Prostate gland (tissue), 2 donors: ENCODE measurements around the gene ACKR3. TPM values are rescaled to one million over a fixed set of nuclear protein-coding genes. Genes with fewer than 3 reads are reported as not detected.

Experiments used
- DNase-seq: peaks from one replicate; pipeline ENCODE4 v3.0.0-alpha.2; 2019; ENCODE audit warnings: low spot score
- H3K27ac ChIP-seq, 2 donors: fragments of 200-600 bp; sonication (generic); 2 replicates each; pipeline ENCODE4 v1.5.1; 2017 to 2019
- H3K27me3 ChIP-seq: fragments of 200-600 bp; sonication (generic); replicated peaks from 2 replicates; pipeline ENCODE4 v1.5.1; 2019; ENCODE audit not compliant: insufficient read depth
- H3K36me3 ChIP-seq, 2 donors: fragments of 200-600 bp; sonication (generic); 1 replicate in 1 of 2; 2 replicates in 1 of 2; pipeline versions ENCODE4 v1.5.1 to v1.8.1; 2017 to 2019
- H3K4me1 ChIP-seq: fragments of 200-600 bp; sonication (generic); replicated peaks from 2 replicates; pipeline ENCODE4 v1.5.1; 2019
- H3K4me3 ChIP-seq, 2 donors: fragments of 200-600 bp; sonication (generic); 2 replicates each; pipeline ENCODE4 v1.5.1; 2017 to 2019
- H3K9me3 ChIP-seq: fragments of 200-600 bp; sonication (generic); 2 replicates; pipeline ENCODE4 v1.5.1; 2017
- CTCF ChIP-seq, 4 experiments: fragments of 200-600 bp in 2 of 4; fragments of 450-650 bp in 2 of 4; sonication (generic) in 2 of 4; IDR thresholded peaks; 1 replicate in 3 of 4; 2 replicates in 1 of 4; pipeline ENCODE4 v1.5.1; 2016 to 2019; ENCODE audit warnings: antibody characterized with exemption in 4 of 4, mild to moderate bottlenecking in 2 of 4, moderate library complexity in 2 of 4
- POLR2A ChIP-seq: fragments of 450-650 bp; IDR thresholded peaks from one replicate; pipeline ENCODE4 v1.6.1; 2016; ENCODE audit warnings: antibody characterized with exemption, mild to moderate bottlenecking
- POLR2AphosphoS5 ChIP-seq: sonication (generic); formaldehyde crosslinking; IDR thresholded peaks from one replicate; pipeline ENCODE4 v1.6.1; 2017; ENCODE audit warnings: antibody characterized with exemption
- WGBS: methylation state at CpG from one replicate; pipeline ENCODE4 v1.1.5; 2018; 5-methylcytosine and 5-hydroxymethylcytosine counted together
- intact Hi-C: fragments of 100-400 bp; cut with DNase I; formaldehyde crosslinking; loops from one replicate; pipeline ENCODE4 v1.14.2; 2022
- total RNA-seq, 2 donors: library from RNA; depleted of rRNA; stranded (reverse); fragments of >200 nt; gene quantifications; one replicate each; pipeline ENCODE4 v1.1.0, GENCODE V29; 2016

The ACKR3 gene
- total RNA-seq, 2 donors from 2014 or later = 2.1 to 19.2 TPM

GRCh38 chr2:236545248-236545658 is 24.4 kb upstream of the ACKR3 start:
- Histone ChIP-seq H3K36me3 (no peaks in the 10 kb centered on the region), H3K4me1 (no peaks in the 10 kb centered on the region), H3K9me3 (no peaks in the 10 kb centered on the region), H3K27me3 (no peaks in the 10 kb centered on the region), H3K27ac (no peak overlapping the region), H3K4me3 (no peak overlapping the region)
- intact Hi-C loops = no loop called here
- no peak for TF ChIP-seq POLR2A
- no peak for TF ChIP-seq POLR2AphosphoS5
- no peak for TF ChIP-seq CTCF (IDR thresholded peaks at IDR 0.05)
- no peak for DNase-seq
- 93% methylated on average over 11 of the region's 11 CpGs for WGBS

GRCh38 chr2:236545814-236546480 is 23.7 kb upstream of the ACKR3 start:
- Histone ChIP-seq H3K27ac (no peak overlapping the region), H3K9me3 (no peaks in the 10 kb centered on the region), H3K27me3 (no peaks in the 10 kb centered on the region), H3K4me1 (no peaks in the 10 kb centered on the region), H3K4me3 (no peak overlapping the region), H3K36me3 (no peaks in the 10 kb centered on the region)
- intact Hi-C loops = no loop called here
- no peak for TF ChIP-seq POLR2AphosphoS5
- no peak for TF ChIP-seq POLR2A
- TF ChIP-seq CTCF (IDR thresholded peaks at IDR 0.05) = no peak
- no peak for DNase-seq
- 70% methylated on average over 13 of the region's 13 CpGs for WGBS

GRCh38 chr2:236546561-236547002 is 23.0 kb upstream of the ACKR3 start:
- Histone ChIP-seq H3K4me1 (no peaks in the 10 kb centered on the region), H3K27me3 (no peaks in the 10 kb centered on the region), H3K4me3 (no peak overlapping the region), H3K36me3 (no peaks in the 10 kb centered on the region), H3K9me3 (no peaks in the 10 kb centered on the region), H3K27ac (no peak overlapping the region)
- no peak for TF ChIP-seq POLR2A
- TF ChIP-seq POLR2AphosphoS5 = no peak
- TF ChIP-seq CTCF (IDR thresholded peaks at IDR 0.05) = no peak
- WGBS = 86% methylated on average over 7 of the region's 7 CpGs
- intact Hi-C loops = no loop called here
- no peak for DNase-seq

- Histone ChIP-seq H3K9me3 (no peaks in the 10 kb centered on the region), H3K27me3 (no peaks in the 10 kb centered on the region), H3K4me1 (no peaks in the 10 kb centered on the region), H3K4me3 (no peak overlapping the region), H3K36me3 (no peaks in the 10 kb centered on the region), H3K27ac (no peak overlapping the region)
- TF ChIP-seq CTCF (IDR thresholded peaks at IDR 0.05) = no peak
- no peak for TF ChIP-seq POLR2AphosphoS5
- no peak for TF ChIP-seq POLR2A
- 88% methylated on average over 1 of the region's 1 CpG for whole genome bisulfite sequencing
- intact Hi-C loops = no loop called here
- DNase-seq = no peak
Observed at GRCh38 chr2:236547725-236548124, 21.9 kb upstream of the ACKR3 start.

GRCh38 chr2:236548179-236548921 is 21.3 kb upstream of the ACKR3 start:
- TF ChIP-seq POLR2AphosphoS5 (peak; percentile 33), CTCF (IDR thresholded peaks at IDR 0.05) (no peak)

More at GRCh38 chr2:236548179-236548921, 21.3 kb upstream of the ACKR3 start:
- Histone ChIP-seq H3K27ac (no peak overlapping the region), H3K27me3 (no peaks in the 10 kb centered on the region), H3K4me1 (no peaks in the 10 kb centered on the region), H3K9me3 (no peaks in the 10 kb centered on the region), H3K36me3 (no peaks in the 10 kb centered on the region), H3K4me3 (no peak overlapping the region)
- DNase-seq = no peak
- WGBS = 23% methylated on average over 5 of the region's 5 CpGs
- intact Hi-C loops = no loop called here
